Measurements from ENCODE around the gene KANSL2.
A peak's percentile ranks its signal among the peaks of the same experiment; 100 is the strongest.
"Not testable (repeated sequence)": the region's sequence is repeated elsewhere in the genome, so short reads cannot be mapped to it uniquely, and the experiment has no call there.

Gene KANSL2, protein sequence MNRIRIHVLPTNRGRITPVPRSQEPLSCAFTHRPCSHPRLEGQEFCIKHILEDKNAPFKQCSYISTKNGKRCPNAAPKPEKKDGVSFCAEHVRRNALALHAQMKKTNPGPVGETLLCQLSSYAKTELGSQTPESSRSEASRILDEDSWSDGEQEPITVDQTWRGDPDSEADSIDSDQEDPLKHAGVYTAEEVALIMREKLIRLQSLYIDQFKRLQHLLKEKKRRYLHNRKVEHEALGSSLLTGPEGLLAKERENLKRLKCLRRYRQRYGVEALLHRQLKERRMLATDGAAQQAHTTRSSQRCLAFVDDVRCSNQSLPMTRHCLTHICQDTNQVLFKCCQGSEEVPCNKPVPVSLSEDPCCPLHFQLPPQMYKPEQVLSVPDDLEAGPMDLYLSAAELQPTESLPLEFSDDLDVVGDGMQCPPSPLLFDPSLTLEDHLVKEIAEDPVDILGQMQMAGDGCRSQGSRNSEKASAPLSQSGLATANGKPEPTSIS

GRCh38 chr12:48681710-48682532 is at the start of gene KANSL2:
TSS of gene KANSL2 (minus strand) at chr12:48682238. CDS start at chr12:48681632, 606 bp downstream.
- peak; percentile 95 for DNase-seq (ENCODE audit: low read depth)

DNA sequence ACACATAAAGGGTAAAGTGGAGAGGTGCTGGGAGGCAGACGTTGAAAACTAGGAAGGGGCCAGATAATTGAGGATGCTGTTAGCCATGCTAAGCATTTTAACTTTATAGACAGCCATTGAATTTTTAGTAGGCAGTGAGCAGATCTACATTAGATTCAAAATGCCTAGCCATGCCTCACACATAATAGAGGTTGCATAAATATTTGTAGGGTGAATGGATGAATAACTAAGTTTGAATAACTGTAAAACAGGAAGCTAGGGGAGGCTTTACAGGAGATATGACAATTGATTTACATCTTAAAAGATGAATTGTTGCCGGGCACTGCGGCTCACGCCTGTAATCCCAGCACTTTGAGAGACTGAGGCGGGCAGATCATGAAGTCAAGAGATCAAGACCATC is 46.8 kb upstream of the KANSL2 start:
- DNase-seq (ENCODE audit: low read depth) = no peak

- not testable (repeated sequence) for DNase-seq (ENCODE audit: low read depth)
Observed at GRCh38 chr12:48720737-48721136, 38.7 kb upstream of the KANSL2 start.

- not testable (repeated sequence) for DNase-seq (ENCODE audit: low read depth)
Observed at GRCh38 chr12:48720171-48720570, 38.1 kb upstream of the KANSL2 start.

DNA sequence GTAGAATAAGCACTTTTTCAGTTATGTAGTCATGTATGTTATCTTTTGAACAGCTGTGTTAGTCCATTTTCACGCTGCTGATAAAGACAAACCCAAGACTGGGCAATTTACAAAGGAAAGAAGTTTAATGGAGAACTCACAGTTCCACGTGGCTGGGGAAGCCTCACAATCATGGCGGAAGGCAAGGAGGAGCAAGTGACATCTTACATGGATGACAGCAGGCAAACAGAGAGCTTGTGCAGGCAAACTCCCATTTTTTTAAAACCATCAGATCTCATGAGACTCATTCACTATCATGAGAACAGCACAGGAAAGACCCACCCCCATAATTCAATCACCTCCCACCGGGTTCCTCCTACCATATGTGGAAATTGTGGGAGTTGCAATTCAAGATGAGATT is 37.0 kb upstream of the KANSL2 start:
- DNase-seq (ENCODE audit: low read depth) = not testable (repeated sequence)

GRCh38 chr12:48717252-48717695 is 35.2 kb upstream of the KANSL2 start:
- no peak for DNase-seq (ENCODE audit: low read depth)

GRCh38 chr12:48716493-48717251 is 34.6 kb upstream of the KANSL2 start, which contains the start of gene CCNT1:
TSS of gene CCNT1 (minus strand) at chr12:48716707. CDS start at chr12:48716675, 32 bp downstream.
- DNase-seq (ENCODE audit: low read depth) = peak; percentile 97

GRCh38 chr12:48716168-48716492 is 34.1 kb upstream of the KANSL2 start:
- no peak for DNase-seq (ENCODE audit: low read depth)

DNA sequence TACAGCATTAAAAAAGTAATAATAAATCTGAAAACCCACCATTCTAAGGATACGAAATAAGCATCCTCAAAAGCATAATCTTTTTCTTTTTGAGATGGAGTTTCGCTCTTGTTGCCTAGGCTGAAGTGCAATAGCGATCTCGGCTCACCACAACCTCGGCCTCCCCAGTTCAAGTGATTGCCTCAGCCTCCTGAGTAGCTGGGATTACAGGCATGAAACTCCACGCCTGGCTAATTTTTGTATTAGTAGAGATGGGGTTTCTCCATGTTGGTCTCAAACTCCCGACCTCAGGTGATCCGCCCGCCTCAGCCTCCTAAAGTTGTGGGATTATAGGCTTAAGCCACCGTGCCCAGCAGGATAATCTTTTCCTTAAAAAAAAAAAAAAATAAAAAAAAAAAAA is 30.2 kb upstream of the KANSL2 start:
- no peak for DNase-seq (ENCODE audit: low read depth)

GRCh38 chr12:48698822-48699221 is 16.8 kb upstream of the KANSL2 start:
- DNase-seq (ENCODE audit: low read depth) = not testable (repeated sequence)

DNA sequence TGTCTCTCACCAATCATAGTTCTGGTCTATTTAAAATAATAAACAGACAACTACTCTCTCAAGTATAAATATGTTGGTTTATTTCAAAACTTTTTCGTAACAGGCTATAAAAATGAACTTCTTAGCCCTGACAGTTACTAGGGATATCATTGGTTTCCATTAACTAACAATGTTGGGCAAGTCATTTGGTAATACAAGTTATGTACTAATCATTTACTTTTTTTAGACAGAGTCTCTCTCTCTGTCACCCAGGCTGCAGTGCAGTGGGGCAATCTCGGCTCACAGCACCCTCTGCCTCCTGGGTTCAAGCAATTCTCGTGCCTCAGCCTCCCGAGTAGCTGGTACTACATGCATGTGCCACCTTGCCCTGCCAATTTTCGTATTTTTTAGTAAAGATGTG is 14.6 kb upstream of the KANSL2 start:
- DNase-seq (ENCODE audit: low read depth) = no peak

- DNase-seq (ENCODE audit: low read depth) = no peak
Observed at GRCh38 chr12:48695859-48696258, 13.8 kb upstream of the KANSL2 start.

- no peak for DNase-seq (ENCODE audit: low read depth)
Observed at GRCh38 chr12:48694038-48694437, 12.0 kb upstream of the KANSL2 start.

DNA sequence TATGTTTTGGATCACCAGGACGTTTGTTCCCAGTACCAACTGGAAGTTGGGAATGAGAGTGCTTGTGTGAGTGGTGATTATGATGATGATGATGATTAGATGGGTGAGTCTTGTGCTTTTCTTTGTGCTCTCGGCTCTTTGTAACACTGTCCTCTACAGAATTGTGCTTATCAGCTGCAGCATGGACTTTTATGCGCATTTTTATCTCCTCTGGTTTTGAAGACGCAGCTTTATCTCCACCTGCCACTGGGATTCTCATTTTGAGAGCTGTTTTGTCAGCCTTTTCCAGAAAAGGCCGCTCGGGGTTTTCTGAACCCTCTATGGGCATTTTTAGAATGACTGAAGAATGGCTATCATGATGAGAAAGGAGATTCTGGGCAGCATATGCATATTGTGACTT is 11.5 kb upstream of the KANSL2 start:
- DNase-seq (ENCODE audit: low read depth) = no peak

DNA sequence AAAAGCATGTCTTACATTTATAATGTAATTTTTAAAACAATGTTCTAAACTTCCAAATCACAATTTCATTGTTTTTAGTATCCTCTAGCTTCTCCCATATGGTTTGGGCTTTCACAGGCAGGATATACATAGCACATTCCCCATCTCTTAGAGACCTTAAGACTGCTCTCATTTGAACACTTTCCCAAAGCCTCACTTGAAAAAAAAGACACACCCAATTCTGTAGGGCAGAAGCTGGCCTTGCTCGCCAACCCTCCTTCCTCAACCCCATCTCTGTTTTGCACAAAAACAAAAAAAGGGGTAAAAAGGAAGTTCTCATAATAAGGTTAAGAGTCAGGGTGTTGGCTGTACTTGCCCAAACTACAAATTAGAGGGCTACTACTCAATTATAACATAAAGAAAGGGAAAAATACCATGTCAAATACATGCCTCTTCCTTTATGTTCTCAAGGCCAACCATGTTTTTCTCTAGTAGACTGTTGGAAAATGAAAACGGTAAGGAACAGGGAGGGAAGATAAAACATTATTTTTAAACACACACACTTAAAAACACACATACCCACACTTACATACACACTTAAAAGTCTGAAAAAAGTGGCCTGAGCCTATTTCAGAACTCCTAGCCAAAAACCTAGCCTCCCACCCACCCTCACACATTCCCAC is 9.9 kb upstream of the KANSL2 start:
- DNase-seq (ENCODE audit: low read depth) = no peak

DNA sequence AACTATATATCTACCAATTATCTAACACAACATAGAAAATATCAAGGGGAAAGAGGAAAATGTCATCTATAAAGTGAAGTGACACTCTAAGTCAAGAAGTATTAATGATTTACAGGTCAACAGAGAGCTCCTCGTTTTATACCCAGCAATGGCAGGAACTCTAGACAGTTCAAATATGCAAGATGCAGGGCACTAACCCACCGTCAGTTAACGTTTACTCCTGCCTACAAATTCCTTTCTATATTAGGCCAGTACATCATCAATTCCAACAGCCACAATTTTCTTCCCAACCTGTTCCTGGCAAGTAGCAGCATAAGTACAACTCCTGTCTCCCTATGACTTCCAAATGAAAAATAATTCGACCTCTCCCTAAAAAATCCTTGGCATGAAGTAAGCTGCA is 9.0 kb upstream of the KANSL2 start:
- DNase-seq (ENCODE audit: low read depth) = no peak

- no peak for DNase-seq (ENCODE audit: low read depth)
Observed at GRCh38 chr12:48690436-48690835, 8.4 kb upstream of the KANSL2 start.

GRCh38 chr12:48688836-48689235 is 6.8 kb upstream of the KANSL2 start:
- no peak for DNase-seq (ENCODE audit: low read depth)

- no peak for DNase-seq (ENCODE audit: low read depth)
Observed at GRCh38 chr12:48687592-48687991, 5.6 kb upstream of the KANSL2 start.

DNA sequence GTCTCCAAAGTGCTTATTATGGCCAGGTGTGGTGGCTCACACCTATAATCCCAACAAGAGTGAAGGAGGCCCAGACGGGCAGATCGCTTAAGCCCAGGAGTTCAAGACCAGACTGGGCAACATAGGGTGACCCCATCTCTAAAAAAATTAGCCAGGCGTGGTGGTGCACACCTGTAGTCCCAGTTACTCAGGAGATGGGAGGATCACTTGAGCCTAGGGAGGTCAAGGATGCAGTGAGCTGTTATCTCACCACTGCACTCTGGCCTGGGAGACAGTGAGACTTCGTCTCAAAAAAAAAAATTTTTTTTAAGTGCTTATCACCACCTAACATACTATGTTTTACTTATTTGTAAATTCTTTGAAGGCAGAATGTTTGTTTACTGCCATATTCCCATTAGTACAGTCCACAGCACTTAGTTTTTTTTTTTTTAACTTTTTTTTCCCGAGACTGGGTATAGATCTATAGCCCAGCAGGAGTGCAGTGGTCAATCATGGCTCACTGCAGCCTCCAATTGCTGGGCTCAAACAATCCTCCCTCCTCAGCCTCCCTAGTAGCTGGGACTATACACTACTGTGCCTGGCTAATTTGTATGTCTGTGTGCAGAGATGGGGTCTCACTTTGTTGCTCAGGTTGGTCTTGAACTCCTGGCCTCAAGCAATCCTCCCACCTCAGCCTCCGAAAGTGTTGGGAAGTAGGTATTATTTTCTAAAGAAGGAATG is 4.7 kb upstream of the KANSL2 start:
- DNase-seq (ENCODE audit: low read depth) = no peak

DNA sequence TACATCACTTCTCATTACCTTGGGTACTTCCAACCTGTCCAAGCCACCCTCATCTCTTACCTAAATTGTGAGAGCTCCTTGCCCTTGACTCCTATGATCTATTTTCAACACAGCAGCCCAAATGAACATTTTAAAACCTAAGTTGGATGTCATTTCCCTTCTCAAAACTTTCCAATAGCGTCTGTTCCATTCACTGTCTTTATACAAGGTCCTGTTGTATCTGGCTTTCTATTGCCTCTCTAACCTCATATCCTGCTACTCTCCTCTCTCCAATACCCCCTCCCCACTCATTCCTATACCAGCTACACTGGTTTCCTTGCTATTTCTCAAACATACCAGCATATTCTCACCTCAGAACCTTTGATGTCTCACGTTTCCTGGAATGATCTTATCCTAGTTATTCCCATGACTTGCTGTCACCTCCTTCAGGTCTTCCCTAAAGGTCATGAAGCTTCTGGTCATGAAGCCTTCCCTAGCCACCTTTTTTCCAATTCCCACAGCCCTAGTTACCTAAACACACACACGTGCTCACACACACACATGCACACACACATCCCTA is 4.1 kb upstream of the KANSL2 start:
- no peak for DNase-seq (ENCODE audit: low read depth)
